GM19193 (cell line): Measurements from ENCODE around the gene SMCHD1.

Experiments used
- POLR2A ChIP-seq: IDR thresholded peaks from 4 replicates; pipeline ENCODE4 v1.6.1; 2011; ENCODE audit not compliant: insufficient read depth, insufficient read length; ENCODE audit errors: extremely low read depth

The SMCHD1 gene

GRCh38 chr18:2655178-2655953, at the start of gene SMCHD1:
Gene SMCHD1, plus strand, starts transcription at chr18:2655726. Its CDS starts 350 bp downstream, at chr18:2656076.
- TF ChIP-seq POLR2A = peak; percentile 93

GRCh38 chr18:2606335-2606734, 49.2 kb upstream of the SMCHD1 start:
- no peak for TF ChIP-seq POLR2A

- TF ChIP-seq POLR2A = no peak
These were observed 45.9 kb upstream of the SMCHD1 start for GRCh38 chr18:2609604-2610003.

- TF ChIP-seq POLR2A = no peak
These were observed 45.0 kb upstream of the SMCHD1 start for GRCh38 chr18:2610549-2610948.

GRCh38 chr18:2612996-2613395, 42.5 kb upstream of the SMCHD1 start:
- TF ChIP-seq POLR2A = no peak

GRCh38 chr18:2617401-2617998, 38.0 kb upstream of the SMCHD1 start:
- no peak for TF ChIP-seq POLR2A

- TF ChIP-seq POLR2A = no peak
These were observed 37.5 kb upstream of the SMCHD1 start for GRCh38 chr18:2618009-2618408.

GRCh38 chr18:2625217-2625616, 30.3 kb upstream of the SMCHD1 start:
- no peak for TF ChIP-seq POLR2A

- TF ChIP-seq POLR2A = no peak
These were observed 27.7 kb upstream of the SMCHD1 start for GRCh38 chr18:2627821-2628276.

- no peak for TF ChIP-seq POLR2A
These were observed 26.5 kb upstream of the SMCHD1 start for GRCh38 chr18:2629003-2629402.

- no peak for TF ChIP-seq POLR2A
These were observed 19.9 kb upstream of the SMCHD1 start for GRCh38 chr18:2635586-2635985.

GRCh38 chr18:2636126-2636631, 19.3 kb upstream of the SMCHD1 start:
- no peak for TF ChIP-seq POLR2A

GRCh38 chr18:2641638-2642037, 13.9 kb upstream of the SMCHD1 start:
- no peak for TF ChIP-seq POLR2A

- TF ChIP-seq POLR2A = no peak
These were observed 12.8 kb upstream of the SMCHD1 start for GRCh38 chr18:2642771-2643170.

- TF ChIP-seq POLR2A = no peak
These were observed 11.0 kb upstream of the SMCHD1 start for GRCh38 chr18:2644535-2644934.

- no peak for TF ChIP-seq POLR2A
These were observed 3.5 kb upstream of the SMCHD1 start for GRCh38 chr18:2651981-2652380.
